ENCODE results near the gene RNF126. TPM values are rescaled to one million over a fixed set of nuclear protein-coding genes. Genes with fewer than 3 reads are reported as not detected.

RNF126 gene
- total RNA-seq, 2 donors from 2014 or later, result 54.6 to 74.7 TPM

- no peak for DNase-seq
- Histone ChIP-seq H3K27me3 (peaks cover 4% of the 10 kb centered on the region), H3K36me3 (no peaks in the 10 kb centered on the region), H3K4me1 (no peaks in the 10 kb centered on the region), H3K4me3 (no peak within 1 kb of the TSS), H3K27ac (no peak within 1 kb of the TSS), H3K9ac (ENCODE audit: low read depth in 2 of 2, low read length in 2 of 2) (no peak within 1 kb of the TSS), H3K9me3 (no peaks in the 10 kb centered on the region)
- intact Hi-C loops (cut with DNase I), result no loop called here
- TF ChIP-seq CTCF (IDR thresholded peaks at IDR 0.05), result no peak
Measured at GRCh38 chr19:695352-695949, 32.4 kb upstream of the RNF126 start, which contains the start of gene PRSS57. Gene PRSS57, minus strand, starts transcription at chr19:695452. Its CDS starts 22 bp downstream, at chr19:695430.

- intact Hi-C loops (cut with DNase I), result no loop called here
- H3K4me3 ChIP-seq, result no peak overlapping the region
- H3K9me3 ChIP-seq, result no peaks in the 10 kb centered on the region
- no peak overlapping the region for H3K27ac ChIP-seq
- H3K9ac ChIP-seq (ENCODE audit: low read depth in 2 of 2, low read length in 2 of 2), result no peak overlapping the region
- no peaks in the 10 kb centered on the region for H3K4me1 ChIP-seq
- H3K27me3 ChIP-seq, result peaks cover 4% of the 10 kb centered on the region
- H3K36me3 ChIP-seq, result no peaks in the 10 kb centered on the region
- TF ChIP-seq CTCF (IDR thresholded peaks at IDR 0.05), result no peak
- no peak for DNase-seq
Measured at GRCh38 chr19:694481-695351, 31.7 kb upstream of the RNF126 start.

- H3K9ac ChIP-seq (ENCODE audit: low read depth in 2 of 2, low read length in 2 of 2), result no peak overlapping the region
- no peak overlapping the region for H3K27ac ChIP-seq
- DNase-seq, result no peak
- H3K36me3 ChIP-seq, result no peaks in the 10 kb centered on the region
- no peak overlapping the region for H3K4me3 ChIP-seq
- intact Hi-C loops (cut with DNase I), result no loop called here
- no peaks in the 10 kb centered on the region for H3K27me3 ChIP-seq
- no peak for TF ChIP-seq CTCF (IDR thresholded peaks at IDR 0.05)
- H3K9me3 ChIP-seq, result no peaks in the 10 kb centered on the region
- no peaks in the 10 kb centered on the region for H3K4me1 ChIP-seq
Measured at GRCh38 chr19:690203-690602, 27.2 kb upstream of the RNF126 start.

GRCh38 chr19:688992-689391 lies 26.0 kb upstream of the RNF126 start:
- no peaks in the 10 kb centered on the region for H3K4me1 ChIP-seq
- no peaks in the 10 kb centered on the region for H3K9me3 ChIP-seq
- H3K4me3 ChIP-seq, result no peak overlapping the region
- DNase-seq, result no peak
- no peak overlapping the region for H3K27ac ChIP-seq
- TF ChIP-seq CTCF (IDR thresholded peaks at IDR 0.05), result no peak
- intact Hi-C loops (cut with DNase I), result no loop called here
- H3K27me3 ChIP-seq, result no peaks in the 10 kb centered on the region
- H3K9ac ChIP-seq (ENCODE audit: low read depth in 2 of 2, low read length in 2 of 2), result no peak overlapping the region
- H3K36me3 ChIP-seq, result no peaks in the 10 kb centered on the region

- Histone ChIP-seq H3K27me3 (no peaks in the 10 kb centered on the region), H3K9ac (ENCODE audit: low read depth in 2 of 2, low read length in 2 of 2) (no peak overlapping the region), H3K4me1 (no peaks in the 10 kb centered on the region), H3K36me3 (no peaks in the 10 kb centered on the region), H3K27ac (no peak overlapping the region), H3K9me3 (no peaks in the 10 kb centered on the region), H3K4me3 (no peak overlapping the region)
- intact Hi-C loops (cut with DNase I), result no loop called here
- no peak for TF ChIP-seq CTCF (IDR thresholded peaks at IDR 0.05)
- DNase-seq, result no peak
Measured at GRCh38 chr19:688214-688613, 25.2 kb upstream of the RNF126 start.
